Hepatocyte (in vitro differentiated cells): ENCODE results near the gene NDFIP2.

Experiments used
- EZH2 ChIP-seq: fragments of 200-600 bp; sonication (generic); IDR thresholded peaks from 2 replicates; pipeline ENCODE4 v1.6.1; 2016; ENCODE audit warnings: antibody characterized with exemption, mild to moderate bottlenecking, borderline replicate concordance
- TF ChIP-seq, protein P1 (sequence below): fragments of 200-600 bp; sonication (generic); IDR thresholded peaks from 2 replicates; pipeline ENCODE4 v1.5.1; 2016; ENCODE audit warnings: antibody characterized with exemption, mild to moderate bottlenecking; ENCODE audit not compliant: poor library complexity

DNA sequence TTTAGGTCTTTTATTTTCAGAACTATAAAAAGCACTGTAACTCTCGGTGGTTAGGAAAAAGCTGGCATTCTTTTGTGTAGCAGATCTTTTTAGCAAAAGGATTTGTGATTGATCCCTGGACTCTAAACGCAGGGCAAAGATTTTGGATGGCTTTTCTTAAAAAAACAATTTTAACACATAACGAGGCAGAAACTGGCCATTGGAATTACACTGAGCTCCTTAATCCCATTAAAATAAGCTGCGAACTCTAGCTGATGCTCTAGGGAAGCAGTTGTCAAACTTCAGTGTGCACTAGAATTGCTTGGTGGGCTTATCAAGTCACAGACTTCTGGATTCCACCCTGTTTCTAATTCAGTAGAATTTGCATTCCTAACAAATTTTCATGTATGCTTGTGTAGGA is 33.8 kb upstream of the NDFIP2 start:
- TF ChIP-seq, protein P1, sequence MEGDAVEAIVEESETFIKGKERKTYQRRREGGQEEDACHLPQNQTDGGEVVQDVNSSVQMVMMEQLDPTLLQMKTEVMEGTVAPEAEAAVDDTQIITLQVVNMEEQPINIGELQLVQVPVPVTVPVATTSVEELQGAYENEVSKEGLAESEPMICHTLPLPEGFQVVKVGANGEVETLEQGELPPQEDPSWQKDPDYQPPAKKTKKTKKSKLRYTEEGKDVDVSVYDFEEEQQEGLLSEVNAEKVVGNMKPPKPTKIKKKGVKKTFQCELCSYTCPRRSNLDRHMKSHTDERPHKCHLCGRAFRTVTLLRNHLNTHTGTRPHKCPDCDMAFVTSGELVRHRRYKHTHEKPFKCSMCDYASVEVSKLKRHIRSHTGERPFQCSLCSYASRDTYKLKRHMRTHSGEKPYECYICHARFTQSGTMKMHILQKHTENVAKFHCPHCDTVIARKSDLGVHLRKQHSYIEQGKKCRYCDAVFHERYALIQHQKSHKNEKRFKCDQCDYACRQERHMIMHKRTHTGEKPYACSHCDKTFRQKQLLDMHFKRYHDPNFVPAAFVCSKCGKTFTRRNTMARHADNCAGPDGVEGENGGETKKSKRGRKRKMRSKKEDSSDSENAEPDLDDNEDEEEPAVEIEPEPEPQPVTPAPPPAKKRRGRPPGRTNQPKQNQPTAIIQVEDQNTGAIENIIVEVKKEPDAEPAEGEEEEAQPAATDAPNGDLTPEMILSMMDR = no peak
- no peak for TF ChIP-seq EZH2
